Chondrocyte (in vitro differentiated cells): ENCODE measurements around the gene RIPOR2. TPM values are rescaled to one million over a fixed set of nuclear protein-coding genes. Genes with fewer than 3 reads are reported as not detected.
"Not testable (repeated sequence)": the region's sequence is repeated elsewhere in the genome, so short reads cannot be mapped to it uniquely, and the experiment has no call there.

Experiments used
- DNase-seq: peaks from one replicate; pipeline ENCODE4 v3.0.0; 2021; ENCODE audit warnings: mixed read lengths, low spot score
- H3K27ac Mint-ChIP-seq: one replicate; pipeline ENCODE4 v1.8.0; 2021; ENCODE audit warnings: mild to moderate bottlenecking, moderate library complexity, mixed read lengths; ENCODE audit not compliant: unreplicated experiment
- H3K27me3 Mint-ChIP-seq: 2 replicates; pipeline ENCODE4 v1.8.0; 2021; ENCODE audit warnings: low read depth, mixed read lengths
- H3K36me3 Mint-ChIP-seq: 2 replicates; pipeline ENCODE4 v1.8.0; 2021; ENCODE audit warnings: low read depth, mixed read lengths
- H3K4me1 Mint-ChIP-seq: 2 replicates; pipeline ENCODE4 v1.8.0; 2021; ENCODE audit warnings: low read depth, mild to moderate bottlenecking, mixed read lengths
- H3K4me3 Mint-ChIP-seq: one replicate; pipeline ENCODE4 v1.8.0; 2021; ENCODE audit warnings: mild to moderate bottlenecking, moderate library complexity, mixed read lengths; ENCODE audit not compliant: unreplicated experiment
- H3K9me3 Mint-ChIP-seq: 2 replicates; pipeline ENCODE4 v1.8.0; 2021; ENCODE audit warnings: low read depth, mixed read lengths
- CTCF ChIP-seq: fragments of 200-600 bp; sonication (generic); IDR thresholded peaks from 2 replicates; pipeline ENCODE4 v1.5.0; 2021; ENCODE audit warnings: antibody characterized with exemption, mild to moderate bottlenecking, moderate library complexity
- total RNA-seq: library from RNA; stranded (reverse); gene quantifications from 3 replicates; pipeline ENCODE4 v1.2.1, GENCODE V29; 2021

Gene RIPOR2
- total RNA-seq, 1 donor from 2014 or later: 0.62 TPM

GRCh38 chr6:24920136-24920535 is 15.6 kb downstream of the RIPOR2 start:
- H3K36me3 Mint-ChIP-seq: no peaks in the 10 kb centered on the region
- TF ChIP-seq CTCF: no peak
- H3K4me3 Mint-ChIP-seq: no peak overlapping the region
- no peaks in the 10 kb centered on the region for H3K9me3 Mint-ChIP-seq
- DNase-seq: no peak
- no peaks in the 10 kb centered on the region for H3K27me3 Mint-ChIP-seq
- H3K27ac Mint-ChIP-seq: peak overlapping the region; percentile 88
- H3K4me1 Mint-ChIP-seq: peaks cover 31% of the 10 kb centered on the region

- H3K9me3 Mint-ChIP-seq: no peaks in the 10 kb centered on the region
- H3K27ac Mint-ChIP-seq: peak overlapping the region; percentile 88
- no peak for TF ChIP-seq CTCF
- no peaks in the 10 kb centered on the region for H3K27me3 Mint-ChIP-seq
- H3K36me3 Mint-ChIP-seq: no peaks in the 10 kb centered on the region
- no peak overlapping the region for H3K4me3 Mint-ChIP-seq
- no peak for DNase-seq
- peaks cover 31% of the 10 kb centered on the region for H3K4me1 Mint-ChIP-seq
Measured at GRCh38 chr6:24919056-24919892, 16.5 kb downstream of the RIPOR2 start.

GRCh38 chr6:24918641-24919055 is 17.1 kb downstream of the RIPOR2 start:
- H3K27me3 Mint-ChIP-seq: no peaks in the 10 kb centered on the region
- H3K27ac Mint-ChIP-seq: peak overlapping the region; percentile 88
- no peak for DNase-seq
- H3K4me1 Mint-ChIP-seq: peaks cover 31% of the 10 kb centered on the region
- H3K4me3 Mint-ChIP-seq: no peak overlapping the region
- no peak for TF ChIP-seq CTCF
- no peaks in the 10 kb centered on the region for H3K36me3 Mint-ChIP-seq
- H3K9me3 Mint-ChIP-seq: no peaks in the 10 kb centered on the region

- no peak overlapping the region for H3K4me3 Mint-ChIP-seq
- peaks cover 36% of the 10 kb centered on the region for H3K4me1 Mint-ChIP-seq
- no peak for DNase-seq
- H3K9me3 Mint-ChIP-seq: no peaks in the 10 kb centered on the region
- no peak for TF ChIP-seq CTCF
- H3K27ac Mint-ChIP-seq: no peak overlapping the region
- no peaks in the 10 kb centered on the region for H3K27me3 Mint-ChIP-seq
- no peaks in the 10 kb centered on the region for H3K36me3 Mint-ChIP-seq
Measured at GRCh38 chr6:24916496-24916895, 19.3 kb downstream of the RIPOR2 start.

GRCh38 chr6:24915641-24916040 is 20.1 kb downstream of the RIPOR2 start:
- TF ChIP-seq CTCF: no peak
- Mint-ChIP-seq H3K4me3 (no peak overlapping the region), H3K36me3 (no peaks in the 10 kb centered on the region), H3K27ac (no peak overlapping the region), H3K4me1 (peaks cover 40% of the 10 kb centered on the region), H3K27me3 (no peaks in the 10 kb centered on the region), H3K9me3 (no peaks in the 10 kb centered on the region)
- no peak for DNase-seq

- H3K4me3 Mint-ChIP-seq, H3K27ac Mint-ChIP-seq, DNase-seq, H3K36me3 Mint-ChIP-seq, H3K9me3 Mint-ChIP-seq, H3K27me3 Mint-ChIP-seq: not testable (repeated sequence)
- peaks cover 39% of the 10 kb centered on the region for H3K4me1 Mint-ChIP-seq
Measured at GRCh38 chr6:24914082-24914481, 21.7 kb downstream of the RIPOR2 start.
